H1 (cell line): ENCODE data around the gene KIR3DL2.
"Not testable (repeated sequence)": the region's sequence is repeated elsewhere in the genome, so short reads cannot be mapped to it uniquely, and the experiment has no call there.

Experiments
- CTCF ChIP-seq, 3 experiments: IDR thresholded peaks; 1 replicate in 2 of 3; 2 replicates in 1 of 3; pipeline versions ENCODE4 v1.5.1 to v1.6.1; 2011; ENCODE audit warnings: low read length in 3 of 3, mild to moderate bottlenecking in 3 of 3, inconsistent platforms in 2 of 3, low read depth in 1 of 3, moderate library complexity in 1 of 3; ENCODE audit not compliant: insufficient read depth in 1 of 3; ENCODE audit errors: control extremely low read depth in 1 of 3
- EP300 ChIP-seq, 2 experiments: IDR thresholded peaks; 1 replicate in 1 of 2; 2 replicates in 1 of 2; pipeline ENCODE4 v1.6.1; 2011 to 2012; ENCODE audit warnings: low read depth in 2 of 2, low read length in 2 of 2, mild to moderate bottlenecking in 2 of 2, borderline replicate concordance in 1 of 2, inconsistent platforms in 1 of 2, moderate library complexity in 1 of 2
- EZH2 ChIP-seq: fragments of 200-600 bp; sonication (generic); IDR thresholded peaks from 2 replicates; pipeline ENCODE4 v1.7.1; 2012; ENCODE audit warnings: low read depth, mild to moderate bottlenecking, moderate library complexity, low read length, inconsistent platforms; ENCODE audit not compliant: severe bottlenecking
- JUN ChIP-seq: IDR thresholded peaks from 2 replicates; pipeline ENCODE4 v1.6.1; 2011; ENCODE audit warnings: low read depth, mild to moderate bottlenecking, improper control_type of control experiment, low read length
- KDM1A ChIP-seq: fragments of 200-600, 300-600 bp; sonication (generic); IDR thresholded peaks from 2 replicates; pipeline ENCODE4 v1.7.1; 2016; ENCODE audit warnings: mild to moderate bottlenecking, low read length, borderline replicate concordance
- POLR2A ChIP-seq, 2 experiments: IDR thresholded peaks; 1 replicate in 1 of 2; 2 replicates in 1 of 2; pipeline ENCODE4 v1.6.1; 2011; ENCODE audit warnings: low read depth in 2 of 2, low read length in 2 of 2, mild to moderate bottlenecking in 2 of 2; ENCODE audit errors: control extremely low read depth in 1 of 2
- YY1 ChIP-seq: IDR thresholded peaks from 2 replicates; pipeline ENCODE4 v1.6.1; 2011; ENCODE audit warnings: low read depth, mild to moderate bottlenecking, low read length

GRCh38 chr19:54816251-54816650 is 34.0 kb upstream of the KIR3DL2 start, which contains the start of gene KIR3DL1:
- not testable (repeated sequence) for TF ChIP-seq YY1; POLR2A (IDR thresholded peaks at IDR 0.05; ENCODE audit: control extremely low read depth in 1 of 2, low read depth in 2 of 2, low read length in 2 of 2); CTCF (IDR thresholded peaks at IDR 0.05; ENCODE audit: control extremely low read depth in 1 of 3, insufficient read depth in 1 of 3, low read depth in 1 of 3, low read length in 3 of 3); EZH2; JUN; EP300 (IDR thresholded peaks at IDR 0.05; ENCODE audit: borderline replicate concordance in 1 of 2, low read depth in 2 of 2, low read length in 2 of 2); KDM1A
